Karpas-422 (cell line): Measurements from ENCODE around the gene DAPL1. TPM values are rescaled to one million over a fixed set of nuclear protein-coding genes. Genes with fewer than 3 reads are reported as not detected.

Experiments used
- DNase-seq: peaks from one replicate; pipeline ENCODE4 v3.0.0-alpha.2; 2015
- H2AFZ ChIP-seq: fragments of 200-600 bp; sonication (generic); 2 replicates; pipeline ENCODE4 v1.6.1; 2014; ENCODE audit warnings: antibody characterized with exemption, low read length, mixed read lengths
- H3K27ac ChIP-seq: fragments of 200-600 bp; sonication (generic); 2 replicates; pipeline ENCODE4 v1.5.1; 2014; ENCODE audit warnings: mild to moderate bottlenecking, low read length, moderate library complexity
- H3K27me3 ChIP-seq: fragments of 200-600 bp; sonication (generic); 2 replicates; pipeline ENCODE4 v1.6.1; 2014; ENCODE audit warnings: low read length, mixed read lengths
- H3K36me3 ChIP-seq: fragments of 200-600 bp; sonication (generic); 2 replicates; pipeline ENCODE4 v1.6.1; 2014; ENCODE audit warnings: low read length, mixed read lengths; ENCODE audit not compliant: insufficient read depth
- H3K4me1 ChIP-seq: fragments of 200-600 bp; sonication (generic); 2 replicates; pipeline ENCODE4 v1.6.1; 2014; ENCODE audit warnings: mild to moderate bottlenecking, low read length, mixed read lengths
- H3K4me2 ChIP-seq: fragments of 200-600 bp; sonication (generic); 2 replicates; pipeline ENCODE4 v1.6.1; 2014; ENCODE audit warnings: low read length, low read depth, mild to moderate bottlenecking; ENCODE audit not compliant: poor library complexity, severe bottlenecking
- H3K4me3 ChIP-seq: fragments of 200-600 bp; sonication (generic); 2 replicates; pipeline ENCODE4 v1.5.1; 2014; ENCODE audit warnings: mild to moderate bottlenecking, antibody characterized with exemption, low read length, mixed read lengths
- H3K79me2 ChIP-seq: fragments of 200-600 bp; sonication (generic); 2 replicates; pipeline ENCODE4 v1.6.1; 2014; ENCODE audit warnings: mild to moderate bottlenecking, low read length, mixed read lengths
- H3K9ac ChIP-seq: fragments of 200-600 bp; sonication (generic); 2 replicates; pipeline ENCODE4 v1.6.0; 2014; ENCODE audit warnings: low read length
- H3K9me2 ChIP-seq: fragments of 200-600 bp; sonication (generic), shearing (Covaris generic); replicated peaks from 2 replicates; pipeline ENCODE4 v1.6.0; 2014; ENCODE audit warnings: mild to moderate bottlenecking, low read length, moderate library complexity; ENCODE audit not compliant: insufficient read depth
- H3K9me3 ChIP-seq: fragments of 300-700, 200-600 bp; sonication (generic); 2 replicates; pipeline ENCODE4 v1.6.1; 2014; ENCODE audit warnings: low read length, mixed read lengths
- H4K20me1 ChIP-seq: fragments of 200-600 bp; sonication (generic); 2 replicates; pipeline ENCODE4 v1.6.1; 2014; ENCODE audit warnings: mild to moderate bottlenecking, antibody characterized with exemption, low read length, low read depth; ENCODE audit not compliant: insufficient read depth
- total RNA-seq: library from RNA; depleted of rRNA; stranded (reverse); fragments of >200 nt; shearing (Covaris generic); gene quantifications from 2 replicates; pipeline ENCODE4 v1.2.3, GENCODE V29; 2014; ENCODE audit warnings: low replicate concordance; rRNA removed

Gene DAPL1
- not detected in 2 replicates for total RNA-seq

- no peak for DNase-seq
- no peaks in the 10 kb centered on the region for H3K79me2 ChIP-seq
- no peak within 1 kb of the TSS for H3K27ac ChIP-seq
- H3K27me3 ChIP-seq = no peaks in the 10 kb centered on the region
- no peaks in the 10 kb centered on the region for H4K20me1 ChIP-seq
- H3K36me3 ChIP-seq = no peaks in the 10 kb centered on the region
- no peak within 1 kb of the TSS for H2AFZ ChIP-seq
- H3K9me2 ChIP-seq = no peaks in the 10 kb centered on the region
- H3K9ac ChIP-seq = no peak within 1 kb of the TSS
- no peak within 1 kb of the TSS for H3K4me2 ChIP-seq
- H3K4me1 ChIP-seq = no peaks in the 10 kb centered on the region
- H3K4me3 ChIP-seq = no peak within 1 kb of the TSS
- no peaks in the 10 kb centered on the region for H3K9me3 ChIP-seq
Measured at GRCh38 chr2:158795195-158795924, at the start of gene DAPL1. Gene DAPL1, plus strand, starts transcription at chr2:158795317. Its CDS starts 56 bp downstream, at chr2:158795373.

GRCh38 chr2:158745866-158746382 lies 49.2 kb upstream of the DAPL1 start:
- H3K27ac ChIP-seq = no peak overlapping the region
- H3K9ac ChIP-seq = no peak overlapping the region
- H3K27me3 ChIP-seq = no peaks in the 10 kb centered on the region
- no peaks in the 10 kb centered on the region for H4K20me1 ChIP-seq
- no peaks in the 10 kb centered on the region for H3K79me2 ChIP-seq
- DNase-seq = no peak
- H3K4me3 ChIP-seq = no peak overlapping the region
- no peak overlapping the region for H3K4me2 ChIP-seq
- H3K4me1 ChIP-seq = no peaks in the 10 kb centered on the region
- no peak overlapping the region for H2AFZ ChIP-seq
- H3K9me2 ChIP-seq = no peaks in the 10 kb centered on the region
- no peaks in the 10 kb centered on the region for H3K36me3 ChIP-seq
- no peaks in the 10 kb centered on the region for H3K9me3 ChIP-seq

GRCh38 chr2:158746488-158746887 lies 48.6 kb upstream of the DAPL1 start:
- DNase-seq = no peak
- H3K9me2 ChIP-seq = no peaks in the 10 kb centered on the region
- no peak overlapping the region for H3K9ac ChIP-seq
- H3K4me3 ChIP-seq = no peak overlapping the region
- no peaks in the 10 kb centered on the region for H3K27me3 ChIP-seq
- no peaks in the 10 kb centered on the region for H3K36me3 ChIP-seq
- no peak overlapping the region for H2AFZ ChIP-seq
- H4K20me1 ChIP-seq = no peaks in the 10 kb centered on the region
- H3K79me2 ChIP-seq = no peaks in the 10 kb centered on the region
- no peaks in the 10 kb centered on the region for H3K4me1 ChIP-seq
- no peak overlapping the region for H3K4me2 ChIP-seq
- no peak overlapping the region for H3K27ac ChIP-seq
- no peaks in the 10 kb centered on the region for H3K9me3 ChIP-seq

GRCh38 chr2:158747281-158747680 lies 47.8 kb upstream of the DAPL1 start:
- Histone ChIP-seq H4K20me1 (no peaks in the 10 kb centered on the region), H3K9me2 (no peaks in the 10 kb centered on the region), H3K27me3 (no peaks in the 10 kb centered on the region), H3K27ac (no peak overlapping the region), H3K79me2 (no peaks in the 10 kb centered on the region), H3K4me2 (no peak overlapping the region), H3K4me3 (no peak overlapping the region), H2AFZ (no peak overlapping the region), H3K9me3 (no peaks in the 10 kb centered on the region), H3K36me3 (no peaks in the 10 kb centered on the region), H3K9ac (no peak overlapping the region), H3K4me1 (no peaks in the 10 kb centered on the region)
- no peak for DNase-seq

GRCh38 chr2:158748926-158749590 lies 46.1 kb upstream of the DAPL1 start:
- no peak overlapping the region for H3K9ac ChIP-seq
- no peak overlapping the region for H2AFZ ChIP-seq

GRCh38 chr2:158750458-158751125 lies 44.5 kb upstream of the DAPL1 start:
- no peaks in the 10 kb centered on the region for H3K27me3 ChIP-seq
- H2AFZ ChIP-seq = no peak overlapping the region
- H3K4me2 ChIP-seq = no peak overlapping the region
- no peak overlapping the region for H3K27ac ChIP-seq
- no peaks in the 10 kb centered on the region for H4K20me1 ChIP-seq
- no peaks in the 10 kb centered on the region for H3K79me2 ChIP-seq
- H3K4me3 ChIP-seq = no peak overlapping the region
- no peak for DNase-seq
- no peaks in the 10 kb centered on the region for H3K36me3 ChIP-seq
- H3K9me3 ChIP-seq = no peaks in the 10 kb centered on the region
- H3K4me1 ChIP-seq = no peaks in the 10 kb centered on the region
- no peak overlapping the region for H3K9ac ChIP-seq
- H3K9me2 ChIP-seq = no peaks in the 10 kb centered on the region

More at GRCh38 chr2:158748926-158749590, 46.1 kb upstream of the DAPL1 start:
- Histone ChIP-seq H3K4me1 (no peaks in the 10 kb centered on the region), H3K36me3 (no peaks in the 10 kb centered on the region), H3K79me2 (no peaks in the 10 kb centered on the region), H4K20me1 (no peaks in the 10 kb centered on the region), H3K4me2 (no peak overlapping the region), H3K27me3 (no peaks in the 10 kb centered on the region), H3K4me3 (no peak overlapping the region), H3K9me2 (no peaks in the 10 kb centered on the region), H3K27ac (no peak overlapping the region), H3K9me3 (no peaks in the 10 kb centered on the region)
- no peak for DNase-seq

GRCh38 chr2:158753641-158754611 lies 41.2 kb upstream of the DAPL1 start:
- Histone ChIP-seq H3K36me3 (no peaks in the 10 kb centered on the region), H3K4me1 (no peaks in the 10 kb centered on the region), H3K4me3 (no peak overlapping the region), H3K79me2 (no peaks in the 10 kb centered on the region), H3K27ac (no peak overlapping the region), H3K4me2 (no peak overlapping the region), H3K27me3 (no peaks in the 10 kb centered on the region), H3K9me2 (no peaks in the 10 kb centered on the region), H4K20me1 (no peaks in the 10 kb centered on the region), H2AFZ (no peak overlapping the region), H3K9ac (no peak overlapping the region), H3K9me3 (no peaks in the 10 kb centered on the region)
- DNase-seq = peak; percentile 70
